Keratinocyte (primary cell): ENCODE results near the gene CD74. TPM values are rescaled to one million over a fixed set of nuclear protein-coding genes. Genes with fewer than 3 reads are reported as not detected.
A peak's percentile ranks its signal among the peaks of the same experiment; 100 is the strongest.

ENCODE experiments used
- DNase-seq: peaks from one replicate; pipeline ENCODE4 v3.0.0-alpha.2; 2011; ENCODE audit warnings: low read depth, missing footprints, low spot score
- FAIRE-seq: peaks from 2 replicates; lab custom pipeline; 2011; peaks lifted over from hg19 to GRCh38; lab: Jason Lieb, UNC
- H2AFZ ChIP-seq: 2 replicates; pipeline ENCODE4 v1.6.0; 2012; ENCODE audit warnings: low read length, control low read depth, inconsistent platforms; ENCODE audit not compliant: control insufficient read depth
- H3K27ac ChIP-seq: 2 replicates; pipeline ENCODE4 v1.5.1; 2011; ENCODE audit warnings: low read length; ENCODE audit not compliant: control insufficient read depth, insufficient read depth
- H3K27me3 ChIP-seq: 3 replicates; pipeline ENCODE4 v1.6.0; 2011; ENCODE audit warnings: low read length; ENCODE audit not compliant: control insufficient read depth, insufficient read depth; ENCODE audit errors: extremely low read depth
- H3K36me3 ChIP-seq, 2 experiments: 2 replicates in 1 of 2; 3 replicates in 1 of 2; pipeline ENCODE4 v1.5.1; 2011; ENCODE audit warnings: low read length in 2 of 2, mild to moderate bottlenecking in 1 of 2; ENCODE audit not compliant: control insufficient read depth in 2 of 2, insufficient read depth in 2 of 2; ENCODE audit errors: extremely low read depth in 1 of 2
- H3K4me1 ChIP-seq: 3 replicates; pipeline ENCODE4 v1.5.1; 2011; ENCODE audit warnings: low read length; ENCODE audit not compliant: control insufficient read depth, insufficient read depth; ENCODE audit errors: extremely low read depth
- H3K4me2 ChIP-seq: 3 replicates; pipeline ENCODE4 v1.6.0; 2011; ENCODE audit warnings: low read depth, low read length; ENCODE audit not compliant: control insufficient read depth, insufficient read depth; ENCODE audit errors: extremely low read depth
- H3K4me3 ChIP-seq, 3 experiments: fragments of 200-600 bp in 1 of 3; sonication (generic) in 1 of 3; 2 replicates in 2 of 3; 3 replicates in 1 of 3; pipeline ENCODE4 v1.5.1; 2011 to 2016; ENCODE audit warnings: low read length in 3 of 3, mild to moderate bottlenecking in 3 of 3, control low read depth in 2 of 3, inconsistent platforms in 1 of 3, low read depth in 1 of 3, mixed read lengths in 1 of 3, mixed run types in 1 of 3, moderate library complexity in 1 of 3; ENCODE audit not compliant: control insufficient read depth in 2 of 3, insufficient read depth in 2 of 3; ENCODE audit errors: extremely low read depth in 1 of 3
- H3K79me2 ChIP-seq: 2 replicates; pipeline ENCODE4 v1.6.0; 2012; ENCODE audit warnings: low read length; ENCODE audit not compliant: control insufficient read depth, insufficient read depth
- H3K9ac ChIP-seq: 3 replicates; pipeline ENCODE4 v1.6.0; 2011; ENCODE audit warnings: low read length; ENCODE audit not compliant: control insufficient read depth, insufficient read depth; ENCODE audit errors: extremely low read depth
- H3K9me1 ChIP-seq: 3 replicates; pipeline ENCODE4 v1.6.0; 2011; ENCODE audit warnings: low read length; ENCODE audit not compliant: control insufficient read depth, insufficient read depth; ENCODE audit errors: extremely low read depth
- H3K9me3 ChIP-seq: 2 replicates; pipeline ENCODE4 v1.5.1; 2012; ENCODE audit warnings: low read depth, low read length; ENCODE audit not compliant: control insufficient read depth
- H4K20me1 ChIP-seq: 3 replicates; pipeline ENCODE4 v1.6.0; 2011; ENCODE audit warnings: low read length; ENCODE audit not compliant: control insufficient read depth, insufficient read depth; ENCODE audit errors: extremely low read depth
- EZH2 ChIP-seq: IDR thresholded peaks from one replicate; pipeline ENCODE4 v1.6.1; 2012; ENCODE audit warnings: inconsistent platforms, mild to moderate bottlenecking, low read length, moderate library complexity
- dilution Hi-C: fragments of 300-500 bp; cut with MboI; formaldehyde crosslinking; loops from one replicate; pipeline ENCODE4 v1.7.0; 2020; ENCODE audit warnings: low sequenced_read_pairs; ENCODE audit not compliant: extremely low pct_ligation_motif_present
- polyA plus RNA-seq, 5 experiments: library from polyadenylated mRNA; depleted of rRNA in 3 of 5; stranded (reverse) in 3 of 5; stranded (forward) in 1 of 5; unstranded in 1 of 5; fragments of >200 nt; gene quantifications; 1 replicate in 1 of 5; 2 replicates in 3 of 5; 3 replicates in 1 of 5; pipeline versions ENCODE4 v1.2.1 to v1.2.3, GENCODE V29; 2011 to 2012; ENCODE audit warnings: missing spikeins in 2 of 5, low read depth in 1 of 5, low replicate concordance in 1 of 5
- TF ChIP-seq, protein P1 (sequence below), 3 experiments: IDR thresholded peaks in 1 of 3; conservative IDR thresholded peaks in 1 of 3; optimal IDR thresholded peaks in 1 of 3; 2 replicates in 2 of 3; 3 replicates in 1 of 3; pipeline versions ENCODE3 to v1.5.1; 2011; ENCODE audit warnings: low read length in 3 of 3, mild to moderate bottlenecking in 3 of 3, moderate library complexity in 2 of 3, control low read depth in 1 of 3, inconsistent platforms in 1 of 3; ENCODE audit not compliant: insufficient read depth in 2 of 3; ENCODE audit errors: extremely low read depth in 1 of 3

CD74 gene
- polyA plus RNA-seq, 1 donor (not counting 4 experiments of a cell fraction or from before 2014, with no cell fraction given), result 0.71 TPM

DNA sequence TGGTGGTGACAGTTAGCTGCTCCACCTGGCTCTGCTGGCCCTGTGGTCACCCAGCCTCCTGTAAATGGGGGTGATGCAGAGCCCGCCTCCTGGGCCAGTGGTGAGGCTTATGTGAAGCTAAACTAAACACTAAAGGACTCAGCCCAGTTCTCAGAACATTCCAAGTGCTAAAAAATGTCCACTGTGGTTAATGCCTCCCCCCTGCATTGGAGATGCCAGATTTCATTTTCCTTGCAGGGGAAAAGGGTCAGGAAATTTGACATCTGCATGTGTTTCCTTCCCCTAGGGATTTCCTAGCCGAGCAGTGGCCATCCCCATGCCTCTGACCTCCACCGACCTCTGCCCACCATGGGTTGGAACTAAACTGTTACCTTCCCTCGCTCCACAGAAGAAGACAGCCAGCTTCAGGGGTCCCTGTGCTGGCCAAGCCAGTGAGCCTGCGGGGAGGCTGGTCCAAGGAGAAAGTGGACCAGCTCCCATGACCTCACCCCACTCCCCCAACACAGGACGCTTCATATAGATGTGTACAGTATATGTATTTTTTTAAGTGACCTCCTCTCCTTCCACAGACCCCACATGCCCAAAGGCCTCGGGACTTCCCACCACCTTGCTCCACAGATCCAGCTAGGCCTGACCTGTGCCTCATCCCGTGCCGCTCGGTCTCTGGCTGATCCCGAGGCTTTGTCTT is 13.0 kb downstream of the CD74 start:
- H3K79me2 ChIP-seq, result no peaks in the 10 kb centered on the region
- peaks cover 26 to 50% of the 10 kb centered on the region in 2 experiments for H3K36me3 ChIP-seq
- no peaks in the 10 kb centered on the region for H3K9me3 ChIP-seq
- H3K27ac ChIP-seq, result no peak overlapping the region
- no peaks in the 10 kb centered on the region for H3K4me1 ChIP-seq
- H2AFZ ChIP-seq, result no peak overlapping the region
- no peak overlapping the region for H3K9ac ChIP-seq
- H3K4me3 ChIP-seq, result no peak overlapping the region
- H4K20me1 ChIP-seq, result no peaks in the 10 kb centered on the region
- dilution Hi-C loops, result no loop called here
- no peak for FAIRE-seq
- TF ChIP-seq, protein P1, sequence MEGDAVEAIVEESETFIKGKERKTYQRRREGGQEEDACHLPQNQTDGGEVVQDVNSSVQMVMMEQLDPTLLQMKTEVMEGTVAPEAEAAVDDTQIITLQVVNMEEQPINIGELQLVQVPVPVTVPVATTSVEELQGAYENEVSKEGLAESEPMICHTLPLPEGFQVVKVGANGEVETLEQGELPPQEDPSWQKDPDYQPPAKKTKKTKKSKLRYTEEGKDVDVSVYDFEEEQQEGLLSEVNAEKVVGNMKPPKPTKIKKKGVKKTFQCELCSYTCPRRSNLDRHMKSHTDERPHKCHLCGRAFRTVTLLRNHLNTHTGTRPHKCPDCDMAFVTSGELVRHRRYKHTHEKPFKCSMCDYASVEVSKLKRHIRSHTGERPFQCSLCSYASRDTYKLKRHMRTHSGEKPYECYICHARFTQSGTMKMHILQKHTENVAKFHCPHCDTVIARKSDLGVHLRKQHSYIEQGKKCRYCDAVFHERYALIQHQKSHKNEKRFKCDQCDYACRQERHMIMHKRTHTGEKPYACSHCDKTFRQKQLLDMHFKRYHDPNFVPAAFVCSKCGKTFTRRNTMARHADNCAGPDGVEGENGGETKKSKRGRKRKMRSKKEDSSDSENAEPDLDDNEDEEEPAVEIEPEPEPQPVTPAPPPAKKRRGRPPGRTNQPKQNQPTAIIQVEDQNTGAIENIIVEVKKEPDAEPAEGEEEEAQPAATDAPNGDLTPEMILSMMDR (optimal IDR thresholded peaks at IDR 0.05 in 1 of 3, IDR thresholded peaks at IDR 0.05 in 1 of 3, conservative IDR thresholded peaks at IDR 0.05 in 1 of 3; ENCODE audit: extremely low read depth in 1 of 3, insufficient read depth in 2 of 3, low read length in 3 of 3), result no peak
- TF ChIP-seq EZH2, result no peak
- no peaks in the 10 kb centered on the region for H3K27me3 ChIP-seq
- DNase-seq, result no peak
- H3K4me2 ChIP-seq, result no peak overlapping the region
- H3K9me1 ChIP-seq, result no peaks in the 10 kb centered on the region

- H3K36me3 ChIP-seq, result peaks cover 31 to 56% of the 10 kb centered on the region in 2 experiments
- H3K9me1 ChIP-seq, result no peaks in the 10 kb centered on the region
- H4K20me1 ChIP-seq, result no peaks in the 10 kb centered on the region
- no peak for FAIRE-seq
- H3K4me3 ChIP-seq, result no peak overlapping the region
- H3K9ac ChIP-seq, result no peak overlapping the region
- H2AFZ ChIP-seq, result no peak overlapping the region
- TF ChIP-seq EZH2, result no peak
- TF ChIP-seq, protein P1 (optimal IDR thresholded peaks at IDR 0.05 in 1 of 3, IDR thresholded peaks at IDR 0.05 in 1 of 3, conservative IDR thresholded peaks at IDR 0.05 in 1 of 3; ENCODE audit: extremely low read depth in 1 of 3, insufficient read depth in 2 of 3, low read length in 3 of 3), result peak; percentile 19 to 46 (median 40)
- no peaks in the 10 kb centered on the region for H3K9me3 ChIP-seq
- H3K27ac ChIP-seq, result no peak overlapping the region
- no peak overlapping the region for H3K4me2 ChIP-seq
- dilution Hi-C loops, result no loop called here
- no peaks in the 10 kb centered on the region for H3K4me1 ChIP-seq
- no peaks in the 10 kb centered on the region for H3K27me3 ChIP-seq
- no peaks in the 10 kb centered on the region for H3K79me2 ChIP-seq
- DNase-seq, result no peak
These were observed 13.8 kb downstream of the CD74 start for GRCh38 chr5:150398722-150399523.
